ENCODE measurements around the gene GAK.

DNA sequence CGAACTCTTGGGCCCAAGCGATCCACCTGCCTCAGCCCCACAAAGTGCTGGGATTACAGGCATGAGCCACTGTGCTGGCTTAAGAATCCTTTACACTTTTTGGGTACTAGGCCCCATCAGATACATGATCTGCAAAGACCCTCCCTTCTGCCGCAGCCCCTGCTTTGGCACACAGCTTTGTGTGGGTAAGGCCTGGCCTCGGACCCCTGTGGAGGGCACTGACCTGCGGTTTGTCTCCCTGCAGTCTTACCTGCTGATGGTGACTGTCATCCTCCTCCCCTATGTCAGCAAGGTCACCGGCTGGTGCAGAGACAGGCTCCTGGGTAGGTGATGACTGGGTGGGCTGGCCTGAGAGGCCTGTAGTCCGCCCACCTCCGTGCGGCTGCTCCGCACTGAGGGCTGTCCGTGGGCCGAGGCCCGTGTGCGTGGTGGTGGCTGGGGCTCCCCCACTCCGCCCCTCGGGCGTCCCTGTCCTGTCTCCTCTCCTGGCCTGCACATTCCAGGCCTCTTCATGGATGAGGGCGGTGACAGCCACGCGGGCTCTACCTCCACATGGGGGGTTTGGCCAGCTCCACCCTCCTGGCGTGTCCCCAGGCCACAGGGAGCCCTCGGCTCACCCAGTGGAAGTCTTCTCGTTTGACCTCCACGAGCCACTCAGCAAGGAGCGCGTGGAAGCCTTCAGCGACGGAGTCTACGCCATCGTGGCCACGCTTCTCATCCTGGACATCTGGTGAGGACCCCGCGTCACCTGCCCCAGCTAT is 23.2 kb upstream of the GAK start:
- TF ChIP-seq, protein P1, sequence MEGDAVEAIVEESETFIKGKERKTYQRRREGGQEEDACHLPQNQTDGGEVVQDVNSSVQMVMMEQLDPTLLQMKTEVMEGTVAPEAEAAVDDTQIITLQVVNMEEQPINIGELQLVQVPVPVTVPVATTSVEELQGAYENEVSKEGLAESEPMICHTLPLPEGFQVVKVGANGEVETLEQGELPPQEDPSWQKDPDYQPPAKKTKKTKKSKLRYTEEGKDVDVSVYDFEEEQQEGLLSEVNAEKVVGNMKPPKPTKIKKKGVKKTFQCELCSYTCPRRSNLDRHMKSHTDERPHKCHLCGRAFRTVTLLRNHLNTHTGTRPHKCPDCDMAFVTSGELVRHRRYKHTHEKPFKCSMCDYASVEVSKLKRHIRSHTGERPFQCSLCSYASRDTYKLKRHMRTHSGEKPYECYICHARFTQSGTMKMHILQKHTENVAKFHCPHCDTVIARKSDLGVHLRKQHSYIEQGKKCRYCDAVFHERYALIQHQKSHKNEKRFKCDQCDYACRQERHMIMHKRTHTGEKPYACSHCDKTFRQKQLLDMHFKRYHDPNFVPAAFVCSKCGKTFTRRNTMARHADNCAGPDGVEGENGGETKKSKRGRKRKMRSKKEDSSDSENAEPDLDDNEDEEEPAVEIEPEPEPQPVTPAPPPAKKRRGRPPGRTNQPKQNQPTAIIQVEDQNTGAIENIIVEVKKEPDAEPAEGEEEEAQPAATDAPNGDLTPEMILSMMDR (optimal IDR thresholded peaks at IDR 0.05 in 1 of 3, IDR thresholded peaks at IDR 0.05 in 1 of 3, conservative IDR thresholded peaks at IDR 0.05 in 1 of 3; ENCODE audit: extremely low read depth in 1 of 3, insufficient read depth in 2 of 3, low read length in 3 of 3): no peak
- TF ChIP-seq EZH2 (IDR thresholded peaks at IDR 0.05; ENCODE audit: low read length): no peak

Data from keratinocyte (primary cell).